GM21717 (cell line): ENCODE results near the gene ETHE1.

ENCODE experiments used
- ATAC-seq: cut with Tn5 transposase; IDR thresholded peaks from one replicate; pipeline ENCODE4 v1.9.1; 2021; ENCODE audit warnings: mild to moderate bottlenecking, moderate library complexity; ENCODE audit not compliant: unreplicated experiment

ETHE1 gene, protein sequence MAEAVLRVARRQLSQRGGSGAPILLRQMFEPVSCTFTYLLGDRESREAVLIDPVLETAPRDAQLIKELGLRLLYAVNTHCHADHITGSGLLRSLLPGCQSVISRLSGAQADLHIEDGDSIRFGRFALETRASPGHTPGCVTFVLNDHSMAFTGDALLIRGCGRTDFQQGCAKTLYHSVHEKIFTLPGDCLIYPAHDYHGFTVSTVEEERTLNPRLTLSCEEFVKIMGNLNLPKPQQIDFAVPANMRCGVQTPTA

DNA sequence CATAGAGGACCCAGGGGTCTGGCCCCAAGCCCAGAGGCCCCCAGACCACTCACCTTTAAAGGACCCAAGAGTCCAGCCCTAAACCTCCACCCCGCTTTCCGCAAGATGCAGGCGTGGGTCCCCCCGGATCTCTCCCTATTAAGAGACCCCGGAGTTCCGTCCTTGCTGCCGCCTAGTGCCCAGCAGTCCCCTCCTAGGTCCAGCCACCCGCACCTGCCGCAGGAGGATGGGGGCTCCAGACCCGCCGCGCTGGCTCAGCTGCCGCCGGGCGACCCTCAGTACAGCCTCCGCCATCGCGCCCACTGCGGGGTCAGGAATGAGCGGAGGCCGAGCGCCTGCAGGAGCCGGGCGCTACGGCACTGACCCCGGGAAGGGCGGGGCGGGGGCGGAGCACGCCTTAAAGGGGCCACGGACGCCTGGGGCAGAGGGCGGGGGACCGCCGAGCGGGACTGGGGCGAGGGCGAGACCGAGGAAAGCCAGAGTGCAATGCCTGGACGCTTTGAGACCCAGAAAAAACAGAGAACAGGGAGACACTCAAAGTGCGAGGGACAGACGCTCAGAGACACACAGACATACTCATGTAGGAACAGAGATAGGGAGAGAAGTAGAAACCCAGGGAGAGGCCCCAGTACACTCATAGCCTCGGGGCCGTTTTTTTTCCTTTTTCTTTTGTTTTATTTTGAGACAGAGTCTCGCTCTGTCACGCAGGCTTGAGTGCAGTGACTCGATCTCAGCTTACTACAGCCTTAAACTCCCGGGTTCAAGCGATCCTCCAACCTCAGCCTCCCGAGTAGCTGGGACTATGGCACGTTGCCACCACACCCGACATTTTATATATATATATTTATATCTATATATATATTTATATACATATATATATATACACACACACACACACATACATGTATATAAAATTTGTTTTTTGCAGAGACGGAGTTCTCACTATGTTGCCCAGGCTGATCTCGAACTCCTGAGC is at the start of gene ETHE1:
TSS of gene ETHE1 (minus strand) at position 318 of the 976 bp plus-strand sequence. CDS start at position 294, 24 bp downstream.
- peak; percentile 55 for ATAC-seq

DNA sequence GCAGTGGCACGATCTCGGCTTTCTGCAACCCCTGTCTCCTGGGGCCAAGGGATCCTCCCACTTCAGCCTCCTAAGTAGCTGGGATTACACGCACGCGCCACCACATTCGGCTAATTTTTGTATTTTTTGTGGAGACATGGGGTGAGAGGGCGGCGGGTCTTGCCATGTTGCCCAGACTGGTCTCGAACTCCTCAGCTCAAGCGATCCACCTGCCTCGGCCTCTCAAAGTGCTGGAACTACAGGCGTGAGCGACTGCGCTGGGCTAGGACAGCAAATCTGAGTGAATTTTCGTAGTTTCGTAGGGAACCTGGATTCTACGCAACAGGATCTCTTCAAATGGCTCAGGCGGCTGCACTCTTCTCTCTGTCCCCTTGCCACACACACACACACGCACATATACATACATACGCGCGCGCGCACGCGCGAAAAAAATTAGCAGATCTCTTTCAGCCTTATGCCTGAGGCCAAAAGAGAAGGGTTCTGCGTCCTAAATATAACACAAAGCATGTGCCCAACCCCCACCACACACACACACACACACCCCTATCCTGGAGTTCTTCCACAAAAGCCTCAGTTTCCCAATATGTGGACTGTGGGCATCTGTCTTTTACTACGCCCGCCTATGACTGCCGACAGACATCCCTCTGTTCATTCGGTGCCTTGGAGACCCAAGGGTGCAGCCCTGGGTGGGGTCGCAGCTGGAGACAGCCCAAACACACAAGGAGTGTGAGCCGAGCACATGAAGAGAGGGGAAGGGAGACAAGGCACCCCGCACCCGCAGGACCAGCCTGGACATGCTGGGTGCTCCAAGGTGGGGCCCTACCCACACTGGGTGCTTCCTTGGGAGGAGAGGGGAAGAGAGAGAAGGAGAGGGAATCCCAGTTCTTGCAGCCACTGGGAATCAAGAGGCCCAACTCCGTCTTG is 49.2 kb upstream of the ETHE1 start:
- ATAC-seq: no peak

DNA sequence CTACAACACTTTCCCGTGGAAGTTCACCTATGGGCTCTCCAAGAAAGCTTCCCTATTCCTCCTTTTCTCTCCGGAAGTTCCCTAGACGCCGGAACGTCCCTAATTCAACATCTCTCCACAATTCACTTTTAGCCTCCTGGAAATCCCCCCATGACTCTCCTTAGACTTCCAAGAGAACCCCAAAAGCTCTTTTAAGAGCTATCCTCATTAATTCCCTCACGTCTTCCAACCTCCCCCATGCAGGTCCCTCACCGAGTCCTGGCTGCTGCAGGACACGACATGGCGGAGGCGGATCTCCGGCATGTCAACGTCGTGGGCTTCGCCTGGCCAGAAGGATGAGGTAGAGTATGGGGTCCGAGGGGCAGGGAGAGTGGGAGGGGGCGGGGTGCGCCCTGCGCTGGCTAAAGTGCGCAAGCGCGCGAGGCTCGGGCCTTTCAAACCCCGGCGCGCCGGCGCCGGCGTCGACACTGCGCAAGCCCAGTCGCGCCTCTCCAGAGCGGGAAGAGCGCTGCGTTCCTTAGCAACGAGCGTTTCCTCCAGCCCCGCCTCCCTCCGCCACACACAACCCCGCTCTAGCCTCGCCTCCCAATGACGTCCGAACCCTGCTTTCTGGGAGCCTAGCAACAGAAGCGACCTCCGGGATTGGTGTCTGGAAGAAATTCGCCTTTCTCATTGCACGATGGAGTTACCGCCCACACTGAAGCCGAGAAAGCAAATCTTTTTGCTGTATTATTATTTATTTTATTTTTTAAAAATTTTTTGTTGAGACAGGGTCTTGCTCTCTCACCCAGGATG is 48.4 kb upstream of the ETHE1 start, which contains the start of the genes PINLYP and XRCC1:
TSS of gene PINLYP (plus strand) at position 646 of the 795 bp plus-strand sequence. CDS start 1,391 bp downstream, outside the sequence.
TSS of gene XRCC1 (minus strand) at position 372 of the 795 bp plus-strand sequence. CDS start at position 303, 69 bp downstream.
- ATAC-seq: peak; percentile 90

- ATAC-seq: no peak
Observed at GRCh38 chr19:43574424-43575155, 47.6 kb upstream of the ETHE1 start.

- no peak for ATAC-seq
Observed at GRCh38 chr19:43572171-43572588, 45.2 kb upstream of the ETHE1 start.

- no peak for ATAC-seq
Observed at GRCh38 chr19:43570174-43570791, 43.3 kb upstream of the ETHE1 start.

DNA sequence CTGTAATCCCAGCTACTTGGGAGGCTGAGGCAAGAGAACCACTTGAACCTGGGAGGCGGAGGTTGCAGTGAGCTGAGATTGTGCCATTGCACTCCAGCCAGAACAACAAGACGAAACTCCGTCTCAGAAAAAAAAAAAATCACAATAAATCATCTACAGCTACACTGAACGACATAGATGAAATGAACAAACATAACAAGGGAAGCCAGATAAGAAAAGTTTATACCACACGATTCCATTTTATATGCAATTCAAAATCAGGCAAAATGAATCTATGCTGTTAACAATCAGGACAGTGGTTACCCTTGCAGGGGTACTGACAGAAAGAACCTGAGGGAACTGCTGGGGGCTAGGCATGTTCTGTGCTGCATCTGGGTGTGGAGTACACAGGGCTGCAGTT is 42.7 kb upstream of the ETHE1 start:
- no peak for ATAC-seq

GRCh38 chr19:43564800-43565199 is 37.8 kb upstream of the ETHE1 start:
- ATAC-seq: no peak

DNA sequence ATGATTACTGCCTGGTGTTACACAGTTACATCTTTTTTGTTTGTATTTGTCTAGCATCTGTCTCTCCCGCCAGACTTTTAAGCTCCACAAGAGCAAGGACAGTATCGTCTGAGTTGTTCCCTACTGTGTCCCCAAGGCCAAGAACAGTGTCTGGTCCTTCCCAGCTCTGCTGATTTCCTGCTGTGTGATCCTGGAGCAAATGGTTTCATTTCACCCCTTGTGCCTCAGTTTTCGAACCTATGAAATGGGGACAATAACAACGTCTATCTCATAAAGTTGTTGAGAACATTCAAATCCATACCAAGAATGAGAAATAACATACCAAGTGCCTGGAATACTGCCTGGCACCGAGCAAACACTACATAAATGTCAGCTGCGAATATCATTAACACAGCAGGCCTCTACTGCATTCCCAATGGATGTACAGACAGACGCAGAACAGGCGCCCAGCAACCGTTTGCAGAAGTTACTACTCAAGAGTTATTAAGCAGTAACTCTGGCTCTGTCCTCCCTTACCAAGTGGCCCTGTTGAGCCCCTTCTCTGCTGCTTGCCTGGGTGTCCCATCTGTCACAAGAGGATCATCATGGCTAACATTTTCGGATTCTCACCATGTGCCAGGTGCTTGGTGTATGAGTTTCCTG is 36.9 kb upstream of the ETHE1 start:
- no peak for ATAC-seq

DNA sequence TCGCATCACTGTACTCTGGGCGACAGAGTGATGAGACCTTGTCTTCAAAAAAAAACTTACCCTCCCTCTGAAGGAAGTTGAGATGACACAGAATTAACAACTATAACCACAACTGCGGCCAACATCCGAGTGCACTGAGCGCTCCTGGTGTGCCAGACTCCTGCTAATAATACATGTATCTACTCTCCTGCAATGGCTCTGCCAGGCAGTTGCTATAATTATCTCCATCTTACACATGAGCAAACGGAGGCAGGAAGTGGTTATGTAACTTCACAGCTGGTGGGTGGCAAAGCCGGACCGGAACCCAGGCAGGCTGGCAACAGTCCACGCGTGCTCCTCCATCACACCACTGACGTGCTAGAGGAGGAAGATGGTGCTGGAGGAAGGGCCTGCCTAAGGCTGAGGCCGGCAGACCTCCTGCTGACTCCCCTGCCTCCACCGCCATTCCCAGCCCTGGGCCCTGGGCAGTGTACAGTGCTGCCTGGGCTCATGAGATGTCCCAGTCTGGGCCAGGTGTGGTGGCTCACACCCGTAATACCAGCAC is 35.8 kb upstream of the ETHE1 start:
- ATAC-seq: peak; percentile 63

DNA sequence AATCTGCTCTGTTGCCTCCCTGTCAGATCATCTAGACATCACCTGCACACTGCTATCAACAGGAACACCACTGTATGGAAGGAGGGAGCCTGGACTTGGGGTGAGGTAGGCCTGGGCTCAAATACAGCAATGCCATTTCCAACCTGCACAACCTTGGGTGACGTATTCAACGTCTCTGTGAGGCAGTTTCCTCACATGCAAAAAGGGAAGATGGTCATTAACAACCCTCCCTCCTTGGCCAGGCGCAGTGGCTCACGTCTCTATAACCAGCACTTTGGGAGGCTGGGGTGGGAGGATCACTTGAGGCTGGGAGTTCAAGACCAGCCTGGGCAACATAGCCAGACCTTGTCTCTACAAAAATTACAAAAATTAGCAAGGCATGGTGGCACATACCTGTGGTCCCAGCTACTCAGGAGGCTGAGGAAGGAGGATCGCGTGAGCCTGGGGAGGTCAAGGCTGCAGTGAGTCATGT is 35.3 kb upstream of the ETHE1 start:
- no peak for ATAC-seq

GRCh38 chr19:43561139-43561970 is 34.4 kb upstream of the ETHE1 start:
- no peak for ATAC-seq

DNA sequence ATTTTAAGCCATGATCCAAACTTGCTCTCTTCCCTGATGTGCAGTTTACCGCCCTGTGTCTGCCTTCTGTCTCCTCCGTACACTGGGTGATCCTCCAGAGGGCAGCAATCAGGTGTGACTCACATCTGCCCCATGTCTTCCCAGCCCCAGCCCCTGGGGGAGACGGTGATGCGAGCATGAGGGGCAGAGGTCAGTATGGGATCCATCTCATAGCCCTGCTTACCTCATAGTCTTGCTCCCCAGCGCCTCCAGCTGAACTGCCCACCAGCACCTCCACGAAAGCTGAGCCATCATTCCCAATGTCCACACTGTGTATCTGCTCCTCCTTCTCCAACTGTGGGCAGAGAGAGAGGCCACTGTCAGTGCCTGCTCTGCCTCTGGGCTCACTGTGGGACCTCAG is 33.7 kb upstream of the ETHE1 start:
- ATAC-seq: no peak

DNA sequence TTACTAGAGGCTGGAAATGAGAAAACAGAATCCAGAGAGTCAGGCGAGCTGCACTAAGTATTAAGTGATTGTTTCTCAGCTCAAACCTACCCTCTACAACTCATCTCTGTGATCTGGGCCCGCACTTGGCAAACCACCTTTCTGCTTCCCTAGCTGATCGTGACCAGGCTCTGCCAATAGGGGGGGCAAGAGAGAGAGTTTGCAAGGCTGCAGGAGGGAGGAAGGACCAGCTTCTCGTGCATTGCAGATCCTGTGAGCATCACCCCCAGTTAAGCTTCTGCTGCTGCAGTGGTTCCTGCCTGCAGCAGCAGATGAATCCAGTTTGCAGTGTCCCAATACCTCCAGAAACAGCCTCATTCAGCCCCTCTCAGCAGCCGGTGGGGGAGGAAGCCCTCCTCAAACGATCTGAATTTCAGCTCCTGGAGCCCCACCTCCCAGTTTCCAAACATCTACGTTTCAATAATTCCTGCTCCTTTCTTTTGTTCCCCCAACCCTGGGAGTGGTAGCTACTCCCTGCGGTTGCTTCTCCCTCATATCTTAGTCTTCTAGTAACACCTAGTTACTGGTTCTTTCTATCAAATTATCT is 28.3 kb upstream of the ETHE1 start:
- ATAC-seq: no peak

DNA sequence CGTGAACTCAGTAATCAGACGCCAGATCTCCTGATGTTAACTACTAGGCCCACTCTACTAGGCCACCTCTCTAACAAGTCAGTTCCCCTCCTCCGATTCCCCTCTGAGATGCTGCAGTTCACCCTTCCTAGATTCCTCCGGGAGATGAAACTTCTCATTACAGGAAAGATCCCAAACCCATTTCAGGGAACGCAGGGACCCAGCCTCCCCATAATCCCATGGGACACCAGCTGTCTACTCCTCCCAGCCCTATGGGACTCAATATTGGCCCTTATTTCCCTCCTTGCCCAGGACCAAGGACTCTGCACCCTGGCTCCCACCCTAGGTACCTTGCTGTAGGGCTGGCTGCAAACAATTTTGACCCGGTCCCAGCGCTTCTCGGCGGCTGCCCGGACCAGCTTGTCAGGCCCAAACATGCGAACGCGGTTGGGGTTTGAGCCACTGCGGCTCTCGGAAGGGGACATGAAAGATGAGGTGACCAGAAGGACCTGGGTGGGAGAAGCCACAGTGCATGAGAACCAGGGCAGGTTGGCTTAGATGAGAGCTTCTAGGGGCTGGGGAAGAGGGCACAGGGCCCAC is 27.4 kb upstream of the ETHE1 start:
- ATAC-seq: no peak

DNA sequence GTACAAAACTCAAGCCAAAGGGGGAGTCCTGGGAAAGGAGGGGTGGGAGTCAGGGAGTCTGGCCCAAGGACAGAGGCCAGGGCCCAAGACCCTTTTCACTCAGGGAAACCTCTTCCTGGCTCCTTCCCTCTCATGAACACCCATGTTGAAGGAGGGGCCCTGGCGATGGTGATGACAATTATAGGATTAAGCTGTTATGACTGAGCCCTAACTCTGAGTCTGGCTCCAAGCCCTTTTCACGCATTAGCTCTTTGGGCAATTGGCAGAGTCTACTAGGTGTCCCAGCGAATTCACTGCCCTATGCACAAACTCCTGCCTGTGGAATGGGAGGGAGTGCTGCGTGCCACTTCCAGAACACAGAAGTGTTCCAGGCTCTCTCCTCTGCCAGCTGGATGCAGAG is 26.7 kb upstream of the ETHE1 start:
- ATAC-seq: no peak
